GM23338 (cell line): ENCODE results near the gene ATOH8. TPM values are rescaled to one million over a fixed set of nuclear protein-coding genes. Genes with fewer than 3 reads are reported as not detected.

ENCODE experiments used
- ATAC-seq: fragments of 200-7000 bp; cut with Tn5 transposase; 3 replicates; pipeline ENCODE4 v1.9.1; 2020
- DNase-seq: peaks from one replicate; pipeline ENCODE4 v3.0.0-alpha.2; 2015; ENCODE audit warnings: low spot score
- H2AFZ ChIP-seq: fragments of 200-600 bp; sonication (generic); 2 replicates; pipeline ENCODE4 v1.8.0; 2016; ENCODE audit warnings: antibody characterized with exemption, mild to moderate bottlenecking, moderate library complexity
- H3F3A ChIP-seq: fragments of 200-600 bp; sonication (generic); replicated peaks from 2 replicates; pipeline ENCODE4 v1.8.0; 2017; ENCODE audit warnings: antibody characterized with exemption, mixed run types, low read depth
- H3K27ac ChIP-seq: fragments of 200-600 bp; sonication (generic); 2 replicates; pipeline ENCODE4 v1.6.1; 2016; ENCODE audit warnings: low read depth
- H3K27me3 ChIP-seq: fragments of 200-600 bp; sonication (generic); 2 replicates; pipeline ENCODE4 v1.8.0; 2016; ENCODE audit warnings: mild to moderate bottlenecking, mixed run types, moderate library complexity; ENCODE audit not compliant: insufficient read depth
- H3K36me3 ChIP-seq: fragments of 200-600 bp; sonication (generic); 2 replicates; pipeline ENCODE4 v1.8.0; 2016; ENCODE audit warnings: mild to moderate bottlenecking; ENCODE audit not compliant: insufficient read depth
- H3K4me1 ChIP-seq: fragments of 200-600 bp; sonication (generic); 2 replicates; pipeline ENCODE4 v1.8.0; 2016; ENCODE audit warnings: mild to moderate bottlenecking, moderate library complexity; ENCODE audit not compliant: insufficient read depth
- H3K4me2 ChIP-seq: fragments of 200-600 bp; sonication (generic); 2 replicates; pipeline ENCODE4 v1.7.1; 2017; ENCODE audit warnings: mixed run types
- H3K4me3 ChIP-seq: fragments of 200-600 bp; sonication (generic); 2 replicates; pipeline ENCODE4 v1.6.1; 2016; ENCODE audit warnings: mixed run types
- H3K79me2 ChIP-seq: fragments of 200-600 bp; sonication (generic); replicated peaks from 2 replicates; pipeline ENCODE4 v1.8.0; 2017; ENCODE audit warnings: mild to moderate bottlenecking; ENCODE audit not compliant: insufficient read depth
- H3K9me2 ChIP-seq: fragments of 200-600 bp; sonication (generic); 2 replicates; pipeline ENCODE4 v1.8.0; 2017; ENCODE audit not compliant: insufficient read depth
- H4K20me1 ChIP-seq: fragments of 200-600 bp; sonication (generic); replicated peaks from 2 replicates; pipeline ENCODE4 v1.8.0; 2017; ENCODE audit warnings: mild to moderate bottlenecking; ENCODE audit not compliant: insufficient read depth
- H3K27ac Mint-ChIP-seq: 2 replicates; pipeline ENCODE4 v1.8.0; 2020; ENCODE audit warnings: inconsistent platforms, mild to moderate bottlenecking, moderate library complexity, mixed read lengths
- H3K27me3 Mint-ChIP-seq: 3 replicates; pipeline ENCODE4 v1.8.0; 2022; ENCODE audit warnings: low read depth, mild to moderate bottlenecking, moderate library complexity, mixed read lengths, inconsistent platforms; ENCODE audit not compliant: insufficient read depth, poor library complexity
- H3K36me3 Mint-ChIP-seq: 3 replicates; pipeline ENCODE4 v1.8.0; 2021; ENCODE audit warnings: low read depth, mild to moderate bottlenecking, inconsistent platforms, moderate library complexity, mixed read lengths
- H3K4me1 Mint-ChIP-seq: 3 replicates; pipeline ENCODE4 v1.8.0; 2020; ENCODE audit warnings: mild to moderate bottlenecking, inconsistent platforms, mixed read lengths
- H3K4me3 Mint-ChIP-seq: 3 replicates; pipeline ENCODE4 v1.8.0; 2021; ENCODE audit warnings: moderate library complexity, mild to moderate bottlenecking, inconsistent platforms, mixed read lengths
- H3K9me3 Mint-ChIP-seq: 3 replicates; pipeline ENCODE4 v1.8.0; 2020; ENCODE audit warnings: moderate library complexity, mild to moderate bottlenecking, inconsistent platforms, mixed read lengths
- CREB1 ChIP-seq: fragments of 250-450 bp; sonication (Bioruptor Pico); IDR thresholded peaks from 2 replicates; pipeline ENCODE4 v1.5.0; 2020; ENCODE audit warnings: low read depth, mild to moderate bottlenecking, moderate library complexity
- CTCF ChIP-seq, 2 experiments: fragments of 200-600 bp in 1 of 2; sonication (generic) in 1 of 2; conservative IDR thresholded peaks; 2 replicates each; pipeline versions ENCODE4 v1.5.1 to v1.6.1; 2016 to 2017; ENCODE audit warnings: antibody characterized with exemption in 2 of 2, low read depth in 2 of 2, mild to moderate bottlenecking in 2 of 2, moderate library complexity in 1 of 2
- EZH2 ChIP-seq: fragments of 200-600 bp; sonication (generic); IDR thresholded peaks from one replicate; pipeline ENCODE4 v1.8.0; 2017; ENCODE audit warnings: antibody characterized with exemption, mild to moderate bottlenecking, low read depth; ENCODE audit not compliant: unreplicated experiment
- EZH2phosphoT487 ChIP-seq: fragments of 200-600 bp; sonication (generic); IDR thresholded peaks from one replicate; pipeline ENCODE4 v1.8.1; 2018; ENCODE audit warnings: antibody characterized with exemption; ENCODE audit not compliant: unreplicated experiment
- JUNB ChIP-seq: IDR thresholded peaks from one replicate; pipeline ENCODE4 v1.6.1; 2016; ENCODE audit warnings: antibody characterized with exemption; ENCODE audit not compliant: unreplicated experiment
- NANOG ChIP-seq: IDR thresholded peaks from 2 replicates; pipeline ENCODE4 v1.6.1; 2016; ENCODE audit warnings: antibody characterized with exemption, borderline replicate concordance
- POLR2AphosphoS5 ChIP-seq: IDR thresholded peaks from 2 replicates; pipeline ENCODE4 v1.6.1; 2016; ENCODE audit warnings: antibody characterized with exemption, low read depth
- STAT1 ChIP-seq: IDR thresholded peaks from one replicate; pipeline ENCODE4 v1.6.1; 2016; ENCODE audit warnings: antibody characterized with exemption; ENCODE audit not compliant: unreplicated experiment
- ZNF114 ChIP-seq: fragments of 250-450 bp; sonication (Bioruptor Pico); IDR thresholded peaks from 2 replicates; pipeline ENCODE4 v1.5.0; 2020; ENCODE audit warnings: mild to moderate bottlenecking, moderate library complexity
- ZNF331 ChIP-seq: fragments of 250-450 bp; sonication (Bioruptor Pico); IDR thresholded peaks from 2 replicates; pipeline ENCODE4 v1.5.0; 2020; ENCODE audit warnings: low read depth, mild to moderate bottlenecking, moderate library complexity
- polyA plus RNA-seq: library from polyadenylated mRNA; unstranded; fragments of >200 nt; fragmentation: Nextera tagmentation; extraction: Ambion mirVana; gene quantifications from 2 replicates; pipeline ENCODE4 v1.2.1, GENCODE V29; 2016
- total RNA-seq: library from RNA; depleted of rRNA; stranded (reverse); fragments of >200 nt; shearing (Covaris generic); gene quantifications from 2 replicates; pipeline ENCODE4 v1.2.3, GENCODE V29; 2014
- TF ChIP-seq, protein P1 (sequence below): IDR thresholded peaks from 2 replicates; pipeline ENCODE4 v1.6.1; 2016; ENCODE audit warnings: antibody characterized with exemption
- TF ChIP-seq, protein P2 (sequence below): IDR thresholded peaks from one replicate; pipeline ENCODE4 v1.6.1; 2018; ENCODE audit warnings: antibody characterized with exemption; ENCODE audit not compliant: unreplicated experiment
- TF ChIP-seq, protein P3 (sequence below): fragments of 250-450 bp; sonication (Bioruptor Pico); IDR thresholded peaks from 2 replicates; pipeline ENCODE4 v1.5.0; 2020; ENCODE audit warnings: mild to moderate bottlenecking, moderate library complexity

Gene ATOH8
- total and polyA plus RNA-seq, 2 experiments from 2014 or later = 0.11 to 0.97 TPM

- H3K4me1 ChIP-seq = no peaks in the 10 kb centered on the region
- no peaks in the 10 kb centered on the region for H3F3A ChIP-seq
- no peaks in the 10 kb centered on the region for H3K79me2 ChIP-seq
- H3K9me3 Mint-ChIP-seq = no peaks in the 10 kb centered on the region
- H3K4me3 ChIP-seq = no peak overlapping the region
- DNase-seq (no peak), ATAC-seq (no peak)
- H3K27me3 ChIP-seq = no peaks in the 10 kb centered on the region
- no peaks in the 10 kb centered on the region for H3K36me3 Mint-ChIP-seq
- H3K9me2 ChIP-seq = no peaks in the 10 kb centered on the region
- H4K20me1 ChIP-seq = no peaks in the 10 kb centered on the region
- H2AFZ ChIP-seq = no peak overlapping the region; the same call in 1 of the 2 replicates
- H3K27ac Mint-ChIP-seq = no peak overlapping the region
- TF ChIP-seq STAT1 (no peak), NANOG (no peak), ZNF331 (CRISPR knock-in tag) (no peak), JUNB (no peak), ZNF114 (CRISPR knock-in tag) (no peak), POLR2AphosphoS5 (no peak), EZH2 (no peak), CTCF (conservative IDR thresholded peaks at IDR 0.05; ENCODE audit: low read depth in 2 of 2) (no peak), CREB1 (CRISPR knock-in tag) (no peak), EZH2phosphoT487 (no peak)
- TF ChIP-seq, protein P1, sequence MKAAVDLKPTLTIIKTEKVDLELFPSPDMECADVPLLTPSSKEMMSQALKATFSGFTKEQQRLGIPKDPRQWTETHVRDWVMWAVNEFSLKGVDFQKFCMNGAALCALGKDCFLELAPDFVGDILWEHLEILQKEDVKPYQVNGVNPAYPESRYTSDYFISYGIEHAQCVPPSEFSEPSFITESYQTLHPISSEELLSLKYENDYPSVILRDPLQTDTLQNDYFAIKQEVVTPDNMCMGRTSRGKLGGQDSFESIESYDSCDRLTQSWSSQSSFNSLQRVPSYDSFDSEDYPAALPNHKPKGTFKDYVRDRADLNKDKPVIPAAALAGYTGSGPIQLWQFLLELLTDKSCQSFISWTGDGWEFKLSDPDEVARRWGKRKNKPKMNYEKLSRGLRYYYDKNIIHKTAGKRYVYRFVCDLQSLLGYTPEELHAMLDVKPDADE = no peak
- TF ChIP-seq, protein P2, sequence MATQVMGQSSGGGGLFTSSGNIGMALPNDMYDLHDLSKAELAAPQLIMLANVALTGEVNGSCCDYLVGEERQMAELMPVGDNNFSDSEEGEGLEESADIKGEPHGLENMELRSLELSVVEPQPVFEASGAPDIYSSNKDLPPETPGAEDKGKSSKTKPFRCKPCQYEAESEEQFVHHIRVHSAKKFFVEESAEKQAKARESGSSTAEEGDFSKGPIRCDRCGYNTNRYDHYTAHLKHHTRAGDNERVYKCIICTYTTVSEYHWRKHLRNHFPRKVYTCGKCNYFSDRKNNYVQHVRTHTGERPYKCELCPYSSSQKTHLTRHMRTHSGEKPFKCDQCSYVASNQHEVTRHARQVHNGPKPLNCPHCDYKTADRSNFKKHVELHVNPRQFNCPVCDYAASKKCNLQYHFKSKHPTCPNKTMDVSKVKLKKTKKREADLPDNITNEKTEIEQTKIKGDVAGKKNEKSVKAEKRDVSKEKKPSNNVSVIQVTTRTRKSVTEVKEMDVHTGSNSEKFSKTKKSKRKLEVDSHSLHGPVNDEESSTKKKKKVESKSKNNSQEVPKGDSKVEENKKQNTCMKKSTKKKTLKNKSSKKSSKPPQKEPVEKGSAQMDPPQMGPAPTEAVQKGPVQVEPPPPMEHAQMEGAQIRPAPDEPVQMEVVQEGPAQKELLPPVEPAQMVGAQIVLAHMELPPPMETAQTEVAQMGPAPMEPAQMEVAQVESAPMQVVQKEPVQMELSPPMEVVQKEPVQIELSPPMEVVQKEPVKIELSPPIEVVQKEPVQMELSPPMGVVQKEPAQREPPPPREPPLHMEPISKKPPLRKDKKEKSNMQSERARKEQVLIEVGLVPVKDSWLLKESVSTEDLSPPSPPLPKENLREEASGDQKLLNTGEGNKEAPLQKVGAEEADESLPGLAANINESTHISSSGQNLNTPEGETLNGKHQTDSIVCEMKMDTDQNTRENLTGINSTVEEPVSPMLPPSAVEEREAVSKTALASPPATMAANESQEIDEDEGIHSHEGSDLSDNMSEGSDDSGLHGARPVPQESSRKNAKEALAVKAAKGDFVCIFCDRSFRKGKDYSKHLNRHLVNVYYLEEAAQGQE = no peak
- TF ChIP-seq, protein P3, sequence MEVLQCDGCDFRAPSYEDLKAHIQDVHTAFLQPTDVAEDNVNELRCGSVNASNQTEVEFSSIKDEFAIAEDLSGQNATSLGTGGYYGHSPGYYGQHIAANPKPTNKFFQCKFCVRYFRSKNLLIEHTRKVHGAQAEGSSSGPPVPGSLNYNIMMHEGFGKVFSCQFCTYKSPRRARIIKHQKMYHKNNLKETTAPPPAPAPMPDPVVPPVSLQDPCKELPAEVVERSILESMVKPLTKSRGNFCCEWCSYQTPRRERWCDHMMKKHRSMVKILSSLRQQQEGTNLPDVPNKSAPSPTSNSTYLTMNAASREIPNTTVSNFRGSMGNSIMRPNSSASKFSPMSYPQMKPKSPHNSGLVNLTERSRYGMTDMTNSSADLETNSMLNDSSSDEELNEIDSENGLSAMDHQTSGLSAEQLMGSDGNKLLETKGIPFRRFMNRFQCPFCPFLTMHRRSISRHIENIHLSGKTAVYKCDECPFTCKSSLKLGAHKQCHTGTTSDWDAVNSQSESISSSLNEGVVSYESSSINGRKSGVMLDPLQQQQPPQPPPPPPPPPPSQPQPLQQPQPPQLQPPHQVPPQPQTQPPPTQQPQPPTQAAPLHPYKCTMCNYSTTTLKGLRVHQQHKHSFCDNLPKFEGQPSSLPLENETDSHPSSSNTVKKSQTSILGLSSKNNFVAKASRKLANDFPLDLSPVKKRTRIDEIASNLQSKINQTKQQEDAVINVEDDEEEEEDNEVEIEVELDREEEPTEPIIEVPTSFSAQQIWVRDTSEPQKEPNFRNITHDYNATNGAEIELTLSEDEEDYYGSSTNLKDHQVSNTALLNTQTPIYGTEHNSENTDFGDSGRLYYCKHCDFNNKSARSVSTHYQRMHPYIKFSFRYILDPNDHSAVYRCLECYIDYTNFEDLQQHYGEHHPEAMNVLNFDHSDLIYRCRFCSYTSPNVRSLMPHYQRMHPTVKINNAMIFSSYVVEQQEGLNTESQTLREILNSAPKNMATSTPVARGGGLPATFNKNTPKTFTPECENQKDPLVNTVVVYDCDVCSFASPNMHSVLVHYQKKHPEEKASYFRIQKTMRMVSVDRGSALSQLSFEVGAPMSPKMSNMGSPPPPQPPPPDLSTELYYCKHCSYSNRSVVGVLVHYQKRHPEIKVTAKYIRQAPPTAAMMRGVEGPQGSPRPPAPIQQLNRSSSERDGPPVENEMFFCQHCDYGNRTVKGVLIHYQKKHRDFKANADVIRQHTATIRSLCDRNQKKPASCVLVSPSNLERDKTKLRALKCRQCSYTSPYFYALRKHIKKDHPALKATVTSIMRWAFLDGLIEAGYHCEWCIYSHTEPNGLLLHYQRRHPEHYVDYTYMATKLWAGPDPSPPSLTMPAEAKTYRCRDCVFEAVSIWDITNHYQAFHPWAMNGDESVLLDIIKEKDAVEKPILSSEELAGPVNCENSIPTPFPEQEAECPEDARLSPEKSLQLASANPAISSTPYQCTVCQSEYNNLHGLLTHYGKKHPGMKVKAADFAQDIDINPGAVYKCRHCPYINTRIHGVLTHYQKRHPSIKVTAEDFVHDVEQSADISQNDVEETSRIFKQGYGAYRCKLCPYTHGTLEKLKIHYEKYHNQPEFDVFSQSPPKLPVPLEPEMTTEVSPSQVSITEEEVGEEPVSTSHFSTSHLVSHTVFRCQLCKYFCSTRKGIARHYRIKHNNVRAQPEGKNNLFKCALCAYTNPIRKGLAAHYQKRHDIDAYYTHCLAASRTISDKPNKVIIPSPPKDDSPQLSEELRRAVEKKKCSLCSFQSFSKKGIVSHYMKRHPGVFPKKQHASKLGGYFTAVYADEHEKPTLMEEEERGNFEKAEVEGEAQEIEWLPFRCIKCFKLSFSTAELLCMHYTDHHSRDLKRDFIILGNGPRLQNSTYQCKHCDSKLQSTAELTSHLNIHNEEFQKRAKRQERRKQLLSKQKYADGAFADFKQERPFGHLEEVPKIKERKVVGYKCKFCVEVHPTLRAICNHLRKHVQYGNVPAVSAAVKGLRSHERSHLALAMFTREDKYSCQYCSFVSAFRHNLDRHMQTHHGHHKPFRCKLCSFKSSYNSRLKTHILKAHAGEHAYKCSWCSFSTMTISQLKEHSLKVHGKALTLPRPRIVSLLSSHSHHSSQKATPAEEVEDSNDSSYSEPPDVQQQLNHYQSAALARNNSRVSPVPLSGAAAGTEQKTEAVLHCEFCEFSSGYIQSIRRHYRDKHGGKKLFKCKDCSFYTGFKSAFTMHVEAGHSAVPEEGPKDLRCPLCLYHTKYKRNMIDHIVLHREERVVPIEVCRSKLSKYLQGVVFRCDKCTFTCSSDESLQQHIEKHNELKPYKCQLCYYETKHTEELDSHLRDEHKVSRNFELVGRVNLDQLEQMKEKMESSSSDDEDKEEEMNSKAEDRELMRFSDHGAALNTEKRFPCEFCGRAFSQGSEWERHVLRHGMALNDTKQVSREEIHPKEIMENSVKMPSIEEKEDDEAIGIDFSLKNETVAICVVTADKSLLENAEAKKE (CRISPR knock-in tag) = no peak
- no peak overlapping the region for H3K4me3 Mint-ChIP-seq
- H3K36me3 ChIP-seq = no peaks in the 10 kb centered on the region
- H3K4me1 Mint-ChIP-seq = peaks cover 3% of the 10 kb centered on the region; the same call in 1 of the 3 replicates
- H3K27ac ChIP-seq = no peak overlapping the region
- no peak overlapping the region for H3K4me2 ChIP-seq
- peaks cover 10% of the 10 kb centered on the region for H3K27me3 Mint-ChIP-seq
These were observed 40.8 kb downstream of the ATOH8 start for GRCh38 chr2:85794491-85795121.
